ENCODE measurements around the gene SLC18B1.

- TF ChIP-seq, protein P1, sequence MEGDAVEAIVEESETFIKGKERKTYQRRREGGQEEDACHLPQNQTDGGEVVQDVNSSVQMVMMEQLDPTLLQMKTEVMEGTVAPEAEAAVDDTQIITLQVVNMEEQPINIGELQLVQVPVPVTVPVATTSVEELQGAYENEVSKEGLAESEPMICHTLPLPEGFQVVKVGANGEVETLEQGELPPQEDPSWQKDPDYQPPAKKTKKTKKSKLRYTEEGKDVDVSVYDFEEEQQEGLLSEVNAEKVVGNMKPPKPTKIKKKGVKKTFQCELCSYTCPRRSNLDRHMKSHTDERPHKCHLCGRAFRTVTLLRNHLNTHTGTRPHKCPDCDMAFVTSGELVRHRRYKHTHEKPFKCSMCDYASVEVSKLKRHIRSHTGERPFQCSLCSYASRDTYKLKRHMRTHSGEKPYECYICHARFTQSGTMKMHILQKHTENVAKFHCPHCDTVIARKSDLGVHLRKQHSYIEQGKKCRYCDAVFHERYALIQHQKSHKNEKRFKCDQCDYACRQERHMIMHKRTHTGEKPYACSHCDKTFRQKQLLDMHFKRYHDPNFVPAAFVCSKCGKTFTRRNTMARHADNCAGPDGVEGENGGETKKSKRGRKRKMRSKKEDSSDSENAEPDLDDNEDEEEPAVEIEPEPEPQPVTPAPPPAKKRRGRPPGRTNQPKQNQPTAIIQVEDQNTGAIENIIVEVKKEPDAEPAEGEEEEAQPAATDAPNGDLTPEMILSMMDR (IDR thresholded peaks at IDR 0.05) = no peak
- TF ChIP-seq POLR2A (IDR thresholded peaks at IDR 0.05) = no peak
These were observed 14.3 kb upstream of the SLC18B1 start for GRCh38 chr6:132812756-132813172.
